Pulmonary artery endothelial cell (primary cell): ENCODE results near the gene CCDC74B. TPM values are rescaled to one million over a fixed set of nuclear protein-coding genes. Genes with fewer than 3 reads are reported as not detected.
"Not testable (repeated sequence)": the region's sequence is repeated elsewhere in the genome, so short reads cannot be mapped to it uniquely, and the experiment has no call there.

Experiments used
- DNase-seq: peaks from one replicate; pipeline ENCODE4 v3.0.0-alpha.2; 2011; ENCODE audit warnings: low read depth, low spot score
- total RNA-seq: library from RNA; depleted of rRNA; stranded (reverse); fragments of >200 nt; gene quantifications from 2 replicates; pipeline ENCODE4 v1.2.3, GENCODE V29; 2014

The CCDC74B gene
- total RNA-seq, 1 donor from 2014 or later = 1.2 TPM

- not testable (repeated sequence) for DNase-seq
Observed at GRCh38 chr2:130102597-130103363, 42.1 kb downstream of the CCDC74B start.

Other genes starting within 250 kb of the CCDC74B start
- not detected in 2 replicates for gene RAB6C, start 165.4 kb downstream of the CCDC74B start, total RNA-seq
- under 0.01 TPM in 1 of 2 replicates, not detected in the other for gene POTEF, start 15.9 kb downstream of the CCDC74B start, total RNA-seq
- gene SMPD4, start 36.5 kb upstream of the CCDC74B start, total RNA-seq = 14.8 and 17.2 TPM in 2 replicates
- 92.2 and 215 TPM in 2 replicates for gene MZT2B, start 37.1 kb upstream of the CCDC74B start, total RNA-seq
- not detected in 2 replicates for gene TUBA3E, start 53.3 kb upstream of the CCDC74B start, total RNA-seq
- gene IMP4, start 197.8 kb upstream of the CCDC74B start, total RNA-seq = 127 and 144 TPM in 2 replicates
- gene PTPN18, start 210.9 kb upstream of the CCDC74B start, total RNA-seq = 15.1 and 21.6 TPM in 2 replicates